Ecto neural progenitor cell (in vitro differentiated cells): Measurements from ENCODE around the gene CCL2.

Source experiments
- DNase-seq: peaks from one replicate; pipeline ENCODE4 v3.0.0-alpha.2; 2018; ENCODE audit warnings: low spot score

The CCL2 gene

GRCh38 chr17:34265711-34266110 is 10.6 kb downstream of the CCL2 start:
- no peak for DNase-seq

GRCh38 chr17:34269969-34270368 is 14.9 kb downstream of the CCL2 start, which contains the start of gene CCL7:
Gene CCL7 (plus strand): TSS chr17:34270221. CDS start chr17:34270291, 70 bp downstream.
- no peak for DNase-seq

GRCh38 chr17:34275881-34276280 is 20.8 kb downstream of the CCL2 start:
- no peak for DNase-seq

- no peak for DNase-seq
Observed at GRCh38 chr17:34276826-34277225, 21.7 kb downstream of the CCL2 start.

GRCh38 chr17:34283571-34283970 is 28.5 kb downstream of the CCL2 start:
- DNase-seq, result no peak

- peak; percentile 22 for DNase-seq
Observed at GRCh38 chr17:34285286-34285792, 30.3 kb downstream of the CCL2 start, which contains the start of gene CCL11. Gene CCL11 (plus strand): TSS chr17:34285742. CDS start chr17:34285809, 67 bp downstream.

GRCh38 chr17:34287875-34288274 is 32.8 kb downstream of the CCL2 start:
- DNase-seq, result no peak

GRCh38 chr17:34290586-34290985 is 35.5 kb downstream of the CCL2 start:
- DNase-seq, result no peak

GRCh38 chr17:34291721-34292348 is 36.8 kb downstream of the CCL2 start:
- DNase-seq, result peak; percentile 18

GRCh38 chr17:34299027-34299426 is 43.9 kb downstream of the CCL2 start:
- no peak for DNase-seq

GRCh38 chr17:34299956-34300577 is 45.0 kb downstream of the CCL2 start:
- peak; percentile 18 for DNase-seq

- DNase-seq, result peak; percentile 23
Observed at GRCh38 chr17:34300652-34301370, 45.7 kb downstream of the CCL2 start.

- DNase-seq, result peak; percentile 8
Observed at GRCh38 chr17:34301986-34302385, 46.9 kb downstream of the CCL2 start.

- no peak for DNase-seq
Observed at GRCh38 chr17:34302636-34303035, 47.6 kb downstream of the CCL2 start.

GRCh38 chr17:34303606-34304005 is 48.5 kb downstream of the CCL2 start:
- DNase-seq, result peak; percentile 14

GRCh38 chr17:34305061-34305460 is 50.0 kb downstream of the CCL2 start:
- peak; percentile 19 for DNase-seq

- peak; percentile 6 for DNase-seq
Observed at GRCh38 chr17:34305606-34306005, 50.5 kb downstream of the CCL2 start.

- DNase-seq, result peak; percentile 48
Observed at GRCh38 chr17:34306466-34306865, 51.4 kb downstream of the CCL2 start.
